WTC11 (cell line): Measurements from ENCODE around the gene BMP2K.

Experiments
- FOXJ3 ChIP-seq: sonication (generic); formaldehyde crosslinking; IDR thresholded peaks from 2 replicates; pipeline ENCODE4 v1.9.0; 2021; ENCODE audit warnings: missing genetic modification reagents, mild to moderate bottlenecking, borderline replicate concordance
- NFE2L1 ChIP-seq: sonication (generic); formaldehyde crosslinking; IDR thresholded peaks from 2 replicates; pipeline ENCODE4 v1.8.1; 2023; ENCODE audit warnings: missing genetic modification reagents
- NR3C1 ChIP-seq: sonication (generic); formaldehyde crosslinking; conservative IDR thresholded peaks from 2 replicates; pipeline ENCODE4 v1.8.1; 2023; ENCODE audit warnings: low read depth, mild to moderate bottlenecking, missing genetic modification reagents

- TF ChIP-seq NR3C1 (CRISPR knock-in tag) (no peak), FOXJ3 (CRISPR knock-in tag) (no peak), NFE2L1 (no peak)
Observed at GRCh38 chr4:78939667-78940008, 163.5 kb downstream of the BMP2K start.
